Peyer's patch (tissue), 4 donors: Measurements from ENCODE around the gene CDH8. TPM values are rescaled to one million over a fixed set of nuclear protein-coding genes. Genes with fewer than 3 reads are reported as not detected.

Experiments
- DNase-seq, 3 donors: peaks; one replicate each; pipeline ENCODE4 v3.0.0-alpha.2; 2017 to 2019
- H3K27ac ChIP-seq, 4 donors: fragments of 200-600 bp; sonication (generic); one replicate each; pipeline ENCODE4 v1.5.1; 2016 to 2019
- H3K27me3 ChIP-seq, 2 donors: fragments of 200-600 bp; sonication (generic); one replicate each; pipeline ENCODE4 v1.5.1; 2019
- H3K36me3 ChIP-seq, 3 donors: fragments of 200-600 bp; sonication (generic); one replicate each; pipeline ENCODE4 v1.5.1; 2016 to 2019
- H3K4me1 ChIP-seq, 4 donors: fragments of 200-600 bp; sonication (generic); one replicate each; pipeline ENCODE4 v1.5.1; 2016 to 2019
- H3K4me3 ChIP-seq, 4 donors: fragments of 200-600 bp; sonication (generic); 1 replicate in 3 of 4; 2 replicates in 1 of 4; pipeline ENCODE4 v1.5.1; 2016 to 2019; ENCODE audit warnings: mild to moderate bottlenecking in 1 of 4
- H3K9me3 ChIP-seq, 4 donors: fragments of 200-600 bp; sonication (generic); one replicate each; pipeline ENCODE4 v1.5.1; 2016 to 2019; ENCODE audit warnings: mild to moderate bottlenecking in 1 of 4
- POLR2A ChIP-seq, 2 donors: fragments of 450-650 bp; IDR thresholded peaks; one replicate each; pipeline ENCODE4 v1.5.1; 2017; ENCODE audit warnings: antibody characterized with exemption in 2 of 2, mild to moderate bottlenecking in 2 of 2, moderate library complexity in 2 of 2
- total RNA-seq, 4 donors: library from RNA; depleted of rRNA; stranded (reverse); fragments of >200 nt; gene quantifications; one replicate each; pipeline ENCODE4 v1.1.0, GENCODE V29; 2016
- TF ChIP-seq, protein P1 (sequence below), 6 experiments: fragments of 450-650 bp in 4 of 6; fragments of 200-600 bp in 2 of 6; sonication (generic) in 1 of 6; IDR thresholded peaks; one replicate each; pipeline ENCODE4 v1.5.1; 2017 to 2019; ENCODE audit warnings: antibody characterized with exemption in 6 of 6, mild to moderate bottlenecking in 3 of 6, moderate library complexity in 1 of 6

CDH8 gene
- total RNA-seq, 4 donors from 2014 or later: not detected

DNA sequence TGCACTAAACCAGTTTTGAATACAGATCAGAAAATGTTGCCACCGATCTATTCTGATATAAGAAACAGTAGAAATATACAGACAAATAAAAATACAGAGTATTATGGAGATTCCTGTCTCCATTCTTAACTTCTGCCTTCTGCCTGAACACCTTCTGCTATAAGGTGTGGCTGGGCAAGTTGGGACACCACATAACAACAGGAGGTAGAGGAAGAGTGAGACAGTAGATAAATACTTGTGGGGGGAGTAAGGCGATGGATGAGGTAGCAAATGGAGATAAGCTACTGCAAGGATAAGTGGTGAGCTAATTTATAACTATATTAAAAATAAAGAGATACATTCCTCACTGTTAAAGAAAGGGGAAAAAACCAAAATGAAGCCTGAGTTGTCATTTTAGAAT, 143.7 kb downstream of the CDH8 start:
- Histone ChIP-seq H3K4me3 (no peak overlapping the region), H3K36me3 (no peaks in the 10 kb centered on the region), H3K27ac (no peak overlapping the region), H3K27me3 (no peaks in the 10 kb centered on the region), H3K9me3 (no peaks in the 10 kb centered on the region), H3K4me1 (no peaks in the 10 kb centered on the region)
- TF ChIP-seq POLR2A (IDR thresholded peaks at IDR 0.05): no peak
- TF ChIP-seq, protein P1, sequence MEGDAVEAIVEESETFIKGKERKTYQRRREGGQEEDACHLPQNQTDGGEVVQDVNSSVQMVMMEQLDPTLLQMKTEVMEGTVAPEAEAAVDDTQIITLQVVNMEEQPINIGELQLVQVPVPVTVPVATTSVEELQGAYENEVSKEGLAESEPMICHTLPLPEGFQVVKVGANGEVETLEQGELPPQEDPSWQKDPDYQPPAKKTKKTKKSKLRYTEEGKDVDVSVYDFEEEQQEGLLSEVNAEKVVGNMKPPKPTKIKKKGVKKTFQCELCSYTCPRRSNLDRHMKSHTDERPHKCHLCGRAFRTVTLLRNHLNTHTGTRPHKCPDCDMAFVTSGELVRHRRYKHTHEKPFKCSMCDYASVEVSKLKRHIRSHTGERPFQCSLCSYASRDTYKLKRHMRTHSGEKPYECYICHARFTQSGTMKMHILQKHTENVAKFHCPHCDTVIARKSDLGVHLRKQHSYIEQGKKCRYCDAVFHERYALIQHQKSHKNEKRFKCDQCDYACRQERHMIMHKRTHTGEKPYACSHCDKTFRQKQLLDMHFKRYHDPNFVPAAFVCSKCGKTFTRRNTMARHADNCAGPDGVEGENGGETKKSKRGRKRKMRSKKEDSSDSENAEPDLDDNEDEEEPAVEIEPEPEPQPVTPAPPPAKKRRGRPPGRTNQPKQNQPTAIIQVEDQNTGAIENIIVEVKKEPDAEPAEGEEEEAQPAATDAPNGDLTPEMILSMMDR (IDR thresholded peaks at IDR 0.05): no peak
- no peak for DNase-seq

- Histone ChIP-seq H3K9me3 (no peaks in the 10 kb centered on the region), H3K4me3 (no peak overlapping the region), H3K36me3 (no peaks in the 10 kb centered on the region), H3K4me1 (no peaks in the 10 kb centered on the region), H3K27ac (no peak overlapping the region), H3K27me3 (no peaks in the 10 kb centered on the region)
- no peak for DNase-seq
- TF ChIP-seq, protein P1 (IDR thresholded peaks at IDR 0.05): no peak
- no peak for TF ChIP-seq POLR2A (IDR thresholded peaks at IDR 0.05)
These were observed 144.8 kb downstream of the CDH8 start for GRCh38 chr16:61891460-61891859.

GRCh38 chr16:61890386-61890785, 145.9 kb downstream of the CDH8 start:
- no peaks in the 10 kb centered on the region for H3K4me1 ChIP-seq
- no peaks in the 10 kb centered on the region for H3K27me3 ChIP-seq
- TF ChIP-seq POLR2A (IDR thresholded peaks at IDR 0.05): no peak
- TF ChIP-seq, protein P1 (IDR thresholded peaks at IDR 0.05): no peak
- H3K9me3 ChIP-seq: no peaks in the 10 kb centered on the region
- no peak overlapping the region for H3K4me3 ChIP-seq
- no peak for DNase-seq
- no peak overlapping the region for H3K27ac ChIP-seq
- no peaks in the 10 kb centered on the region for H3K36me3 ChIP-seq

- Histone ChIP-seq H3K27me3 (no peaks in the 10 kb centered on the region), H3K27ac (no peak overlapping the region), H3K4me1 (no peaks in the 10 kb centered on the region), H3K9me3 (no peaks in the 10 kb centered on the region), H3K4me3 (no peak overlapping the region), H3K36me3 (no peaks in the 10 kb centered on the region)
- DNase-seq: no peak
- TF ChIP-seq POLR2A (IDR thresholded peaks at IDR 0.05): no peak
- TF ChIP-seq, protein P1 (IDR thresholded peaks at IDR 0.05): no peak
These were observed 148.3 kb downstream of the CDH8 start for GRCh38 chr16:61887903-61888302.

DNA sequence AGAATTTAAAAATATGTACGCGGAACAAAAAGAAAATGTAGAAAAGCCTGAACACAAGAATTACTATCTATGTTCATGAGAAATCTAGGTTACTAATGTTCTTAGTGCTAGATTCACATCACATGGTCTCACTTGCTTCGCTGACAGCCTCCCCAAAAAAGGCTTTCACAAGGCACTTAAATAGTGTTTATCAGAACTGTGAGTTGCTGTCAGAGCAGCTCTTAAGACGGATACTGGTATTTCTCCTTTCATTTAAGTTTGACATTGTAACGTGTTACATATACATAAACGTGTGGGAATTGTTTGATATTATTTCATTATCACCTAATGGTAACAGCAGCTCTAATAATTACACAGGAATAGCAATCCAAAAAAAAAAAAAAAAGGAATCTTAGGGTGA, 150.9 kb downstream of the CDH8 start:
- no peak overlapping the region for H3K4me3 ChIP-seq
- H3K9me3 ChIP-seq: no peaks in the 10 kb centered on the region
- no peaks in the 10 kb centered on the region for H3K27me3 ChIP-seq
- H3K4me1 ChIP-seq: no peaks in the 10 kb centered on the region
- DNase-seq: no peak
- TF ChIP-seq, protein P1 (IDR thresholded peaks at IDR 0.05): no peak
- TF ChIP-seq POLR2A (IDR thresholded peaks at IDR 0.05): no peak
- no peak overlapping the region for H3K27ac ChIP-seq
- no peaks in the 10 kb centered on the region for H3K36me3 ChIP-seq

- Histone ChIP-seq H3K9me3 (no peaks in the 10 kb centered on the region), H3K36me3 (no peaks in the 10 kb centered on the region), H3K27me3 (no peaks in the 10 kb centered on the region), H3K27ac (no peak overlapping the region), H3K4me3 (no peak overlapping the region), H3K4me1 (no peaks in the 10 kb centered on the region)
- DNase-seq: no peak
- TF ChIP-seq, protein P1 (IDR thresholded peaks at IDR 0.05): no peak
These were observed 156.9 kb downstream of the CDH8 start for GRCh38 chr16:61879306-61879705.
